Esophagus muscularis mucosa (tissue), 4 donors: ENCODE data around the gene IGIP. TPM values are rescaled to one million over a fixed set of nuclear protein-coding genes. Genes with fewer than 3 reads are reported as not detected.

Experiments
- DNase-seq: peaks from one replicate; pipeline ENCODE4 v3.0.0-alpha.2; 2017; ENCODE audit errors: extremely low spot score
- H3K27ac ChIP-seq, 4 donors: fragments of 200-600 bp; sonication (generic); replicated peaks in 1 of 4; 1 replicate in 3 of 4; 2 replicates in 1 of 4; pipeline ENCODE4 v1.5.1; 2016 to 2019; ENCODE audit warnings: mild to moderate bottlenecking in 1 of 4
- H3K27me3 ChIP-seq, 4 donors: fragments of 200-600 bp; sonication (generic); one replicate each; pipeline versions ENCODE4 v1.5.1 to v1.6.0; 2016 to 2019
- H3K36me3 ChIP-seq, 4 donors: fragments of 200-600 bp; sonication (generic); one replicate each; pipeline ENCODE4 v1.5.1; 2016 to 2019
- H3K4me1 ChIP-seq, 4 donors: fragments of 200-600 bp; sonication (generic); one replicate each; pipeline ENCODE4 v1.5.1; 2016 to 2019
- H3K4me3 ChIP-seq, 4 donors: fragments of 200-600 bp; sonication (generic); 1 replicate in 2 of 4; 2 replicates in 2 of 4; pipeline ENCODE4 v1.5.1; 2016 to 2019; ENCODE audit warnings: mild to moderate bottlenecking in 4 of 4, moderate library complexity in 1 of 4
- H3K9me3 ChIP-seq, 4 donors: fragments of 200-600 bp; sonication (generic); 1 replicate in 3 of 4; 2 replicates in 1 of 4; pipeline ENCODE4 v1.5.1; 2016 to 2019
- EP300 ChIP-seq: sonication (generic); formaldehyde crosslinking; IDR thresholded peaks from one replicate; pipeline ENCODE4 v1.6.1; 2017; ENCODE audit warnings: antibody characterized with exemption
- POLR2A ChIP-seq: fragments of 450-650 bp; IDR thresholded peaks from one replicate; pipeline ENCODE4 v1.6.1; 2017; ENCODE audit warnings: antibody characterized with exemption, moderate library complexity, mild to moderate bottlenecking, low read depth
- POLR2AphosphoS5 ChIP-seq, 2 donors: sonication (generic); formaldehyde crosslinking; IDR thresholded peaks; one replicate each; pipeline ENCODE4 v1.6.1; 2017; ENCODE audit warnings: antibody characterized with exemption in 2 of 2
- WGBS: methylation state at CpG from one replicate; pipeline ENCODE4 v1.1.5; 2018; 5-methylcytosine and 5-hydroxymethylcytosine counted together
- intact Hi-C: fragments of 100-400 bp; cut with DNase I; formaldehyde crosslinking; loops from one replicate; pipeline ENCODE4 v1.15.1; 2023
- total RNA-seq, 4 donors: library from RNA; depleted of rRNA; stranded (reverse); fragments of >200 nt; gene quantifications; one replicate each; pipeline versions ENCODE4 v1.1.0 to v1.2.1, GENCODE V29; 2016
- TF ChIP-seq, protein P1 (sequence below), 3 experiments: fragments of 200-600 bp in 2 of 3; fragments of 450-650 bp in 1 of 3; sonication (generic) in 2 of 3; IDR thresholded peaks; one replicate each; pipeline ENCODE4 v1.5.1; 2017 to 2019; ENCODE audit warnings: antibody characterized with exemption in 3 of 3, mild to moderate bottlenecking in 2 of 3, moderate library complexity in 1 of 3

Gene IGIP
- 10 to 100 TPM; 17.6 to 31.9 (median 27.3) TPM for total RNA-seq

DNA sequence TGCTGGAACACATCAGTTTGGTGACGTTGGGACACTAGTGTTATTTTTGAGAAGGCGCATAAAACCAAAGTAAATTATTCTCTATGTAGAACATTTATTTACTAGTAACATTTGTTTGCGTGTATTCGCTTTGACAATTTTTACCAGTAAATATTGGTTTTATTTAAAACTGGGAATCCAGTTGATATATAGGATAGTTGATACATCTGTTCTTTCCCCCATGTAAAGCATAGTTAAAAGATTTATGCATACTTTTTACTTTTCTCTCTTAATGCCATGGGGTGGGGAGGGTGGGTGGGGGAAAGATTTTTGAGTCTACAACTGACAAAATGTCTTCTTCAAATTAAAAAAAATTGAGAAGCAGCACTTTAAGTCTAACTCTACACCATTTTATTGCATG, at the start of gene IGIP:
IGIP (plus strand) TSS at position 301 of the 400 bp plus-strand sequence. CDS start 2,540 bp downstream, outside the sequence.
- no peak within 1 kb of the TSS for H3K27ac ChIP-seq
- H3K4me1 ChIP-seq = peaks cover 8 to 32% (median 24%) of the 10 kb centered on the region in 4 donors
- TF ChIP-seq, protein P1, sequence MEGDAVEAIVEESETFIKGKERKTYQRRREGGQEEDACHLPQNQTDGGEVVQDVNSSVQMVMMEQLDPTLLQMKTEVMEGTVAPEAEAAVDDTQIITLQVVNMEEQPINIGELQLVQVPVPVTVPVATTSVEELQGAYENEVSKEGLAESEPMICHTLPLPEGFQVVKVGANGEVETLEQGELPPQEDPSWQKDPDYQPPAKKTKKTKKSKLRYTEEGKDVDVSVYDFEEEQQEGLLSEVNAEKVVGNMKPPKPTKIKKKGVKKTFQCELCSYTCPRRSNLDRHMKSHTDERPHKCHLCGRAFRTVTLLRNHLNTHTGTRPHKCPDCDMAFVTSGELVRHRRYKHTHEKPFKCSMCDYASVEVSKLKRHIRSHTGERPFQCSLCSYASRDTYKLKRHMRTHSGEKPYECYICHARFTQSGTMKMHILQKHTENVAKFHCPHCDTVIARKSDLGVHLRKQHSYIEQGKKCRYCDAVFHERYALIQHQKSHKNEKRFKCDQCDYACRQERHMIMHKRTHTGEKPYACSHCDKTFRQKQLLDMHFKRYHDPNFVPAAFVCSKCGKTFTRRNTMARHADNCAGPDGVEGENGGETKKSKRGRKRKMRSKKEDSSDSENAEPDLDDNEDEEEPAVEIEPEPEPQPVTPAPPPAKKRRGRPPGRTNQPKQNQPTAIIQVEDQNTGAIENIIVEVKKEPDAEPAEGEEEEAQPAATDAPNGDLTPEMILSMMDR (IDR thresholded peaks at IDR 0.05) = no peak
- TF ChIP-seq POLR2AphosphoS5 (IDR thresholded peaks at IDR 0.05) (no peak), EP300 (no peak), POLR2A (no peak)
- H3K27me3 ChIP-seq = no peaks in the 10 kb centered on the region
- WGBS = 96% methylated on average over 4 of the region's 4 CpGs
- H3K36me3 ChIP-seq = no peaks in the 10 kb centered on the region
- no peaks in the 10 kb centered on the region for H3K9me3 ChIP-seq
- no peak for DNase-seq
- no peak within 1 kb of the TSS for H3K4me3 ChIP-seq
- intact Hi-C loops = no loop called here

DNA sequence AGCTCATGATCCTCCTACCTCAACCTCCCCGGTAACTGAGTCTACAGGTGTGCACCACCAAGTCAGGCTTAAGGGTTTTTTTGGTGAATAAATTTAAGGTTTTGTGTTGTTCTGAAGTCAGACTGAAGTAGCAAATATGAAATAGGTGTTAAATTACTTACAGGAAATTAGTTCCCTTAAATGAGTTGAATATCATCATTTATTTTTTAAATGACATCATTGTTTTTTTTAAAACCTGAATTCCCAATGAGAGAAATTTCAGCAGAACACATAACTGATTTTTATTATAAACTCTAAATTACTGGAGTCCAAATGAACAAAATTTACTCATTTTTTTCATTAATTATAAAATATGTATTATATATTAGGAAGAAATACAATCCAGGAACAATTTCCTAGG, 49.6 kb upstream of the IGIP start:
- Histone ChIP-seq H3K36me3 (no peaks in the 10 kb centered on the region), H3K4me1 (peaks cover 0 to 7% (median 0%) of the 10 kb centered on the region in 4 donors), H3K4me3 (no peak overlapping the region), H3K9me3 (no peaks in the 10 kb centered on the region), H3K27ac (no peak overlapping the region), H3K27me3 (no peaks in the 10 kb centered on the region)
- DNase-seq = no peak
- TF ChIP-seq POLR2A (no peak), POLR2AphosphoS5 (IDR thresholded peaks at IDR 0.05) (no peak), EP300 (no peak)
- TF ChIP-seq, protein P1 (IDR thresholded peaks at IDR 0.05) = no peak
- intact Hi-C loops = no loop called here
- WGBS = 100% methylated on average over 1 of the region's 1 CpG

DNA sequence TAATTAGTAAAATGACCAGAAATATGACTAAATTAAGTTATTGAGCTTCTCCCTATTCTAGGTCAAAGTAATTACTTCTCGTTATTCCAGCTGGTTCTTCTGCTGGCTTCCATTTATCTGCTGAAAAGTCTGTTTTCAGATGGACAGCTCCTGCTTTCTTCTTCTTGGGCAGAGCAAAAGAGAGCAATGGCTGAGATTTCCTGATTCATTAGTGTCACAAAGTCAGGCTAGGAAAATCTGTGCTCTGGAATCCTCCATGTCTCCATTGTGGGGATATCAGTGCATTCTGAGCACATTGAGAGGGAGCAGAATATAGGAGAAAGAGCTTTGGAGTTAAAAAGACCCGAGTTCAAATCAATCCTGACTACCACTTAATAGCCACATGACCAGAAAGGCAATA, 48.9 kb upstream of the IGIP start:
- intact Hi-C loops = no loop called here
- TF ChIP-seq EP300 (no peak), POLR2AphosphoS5 (IDR thresholded peaks at IDR 0.05) (no peak), POLR2A (no peak)
- TF ChIP-seq, protein P1 (IDR thresholded peaks at IDR 0.05) = no peak
- no peaks in the 10 kb centered on the region for H3K36me3 ChIP-seq
- H3K27me3 ChIP-seq = no peaks in the 10 kb centered on the region
- H3K9me3 ChIP-seq = no peaks in the 10 kb centered on the region
- no peak overlapping the region for H3K4me3 ChIP-seq
- DNase-seq = no peak
- no peak overlapping the region for H3K27ac ChIP-seq
- peaks cover 0 to 7% (median 0%) of the 10 kb centered on the region in 4 donors for H3K4me1 ChIP-seq
- 67% methylated on average over 2 of the region's 2 CpGs for WGBS

DNA sequence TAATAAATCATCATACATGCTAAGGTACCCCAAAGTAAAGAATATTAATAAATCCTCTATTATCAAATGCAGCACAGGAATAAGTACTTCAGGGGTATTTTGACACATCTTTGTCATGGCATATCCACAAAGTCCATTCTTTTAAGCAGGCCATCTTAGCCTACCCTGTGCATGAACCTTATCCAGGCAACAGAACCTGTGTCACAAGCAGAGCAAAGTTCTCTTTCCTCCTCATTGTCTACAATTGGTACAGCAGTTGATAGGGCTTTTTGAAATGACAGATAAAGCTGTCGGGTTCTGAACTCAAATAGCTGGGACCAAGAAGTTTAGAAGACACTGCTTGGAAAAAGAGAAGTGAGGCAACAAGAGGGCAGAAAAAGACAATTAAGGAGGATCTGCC, 42.6 kb upstream of the IGIP start:
- H3K4me3 ChIP-seq = no peak overlapping the region
- WGBS = 79% methylated on average over 1 of the region's 1 CpG
- H3K27ac ChIP-seq = no peak overlapping the region
- peaks cover 5 to 10% (median 7%) of the 10 kb centered on the region in 4 donors for H3K4me1 ChIP-seq
- no peaks in the 10 kb centered on the region for H3K27me3 ChIP-seq
- intact Hi-C loops = no loop called here
- no peak for DNase-seq
- no peak for TF ChIP-seq POLR2A
- no peak for TF ChIP-seq EP300
- TF ChIP-seq POLR2AphosphoS5 (IDR thresholded peaks at IDR 0.05) = no peak
- TF ChIP-seq, protein P1 (IDR thresholded peaks at IDR 0.05) = no peak
- H3K9me3 ChIP-seq = no peaks in the 10 kb centered on the region
- no peaks in the 10 kb centered on the region for H3K36me3 ChIP-seq

DNA sequence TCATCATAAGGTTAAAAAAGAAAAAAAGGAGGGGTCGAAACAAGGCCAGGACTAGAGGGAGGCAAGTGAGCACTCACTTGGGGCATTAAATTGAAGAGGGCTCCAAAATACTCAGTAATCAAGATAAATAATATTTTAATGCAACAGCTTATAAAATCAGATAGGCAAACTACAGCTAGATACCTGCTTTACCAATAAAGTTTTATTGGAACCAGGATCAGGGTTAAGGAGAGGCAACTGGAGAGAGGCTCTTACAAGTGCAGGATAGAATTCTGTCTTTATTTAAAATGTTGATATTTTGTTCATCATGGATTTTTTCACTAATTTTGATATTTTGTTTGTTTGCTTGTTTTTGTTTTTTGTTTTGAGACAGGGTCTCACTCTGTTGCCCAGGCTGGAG, 42.1 kb upstream of the IGIP start:
- Histone ChIP-seq H3K9me3 (no peaks in the 10 kb centered on the region), H3K27me3 (no peaks in the 10 kb centered on the region), H3K4me1 (peaks cover 5 to 10% (median 7%) of the 10 kb centered on the region in 4 donors), H3K27ac (no peak overlapping the region), H3K36me3 (no peaks in the 10 kb centered on the region), H3K4me3 (no peak overlapping the region)
- TF ChIP-seq POLR2A = no peak
- TF ChIP-seq POLR2AphosphoS5 (IDR thresholded peaks at IDR 0.05) = no peak
- TF ChIP-seq, protein P1 (IDR thresholded peaks at IDR 0.05) = no peak
- no peak for TF ChIP-seq EP300
- intact Hi-C loops = no loop called here
- 88% methylated on average over 1 of the region's 1 CpG for WGBS
- DNase-seq = no peak
